WTC11 (cell line): Measurements from ENCODE around the gene SEL1L3. TPM values are rescaled to one million over a fixed set of nuclear protein-coding genes. Genes with fewer than 3 reads are reported as not detected.
A peak's percentile ranks its signal among the peaks of the same experiment; 100 is the strongest.

Source experiments
- ATAC-seq: fragments of 200-7000 bp; cut with Tn5 transposase; 2 replicates; pipeline ENCODE4 v1.10.0; 2021; ENCODE audit warnings: mild to moderate bottlenecking, moderate library complexity
- CTCF ChIA-PET: fragments of 300-600 bp; sonication (Branson Sonifier 250); formaldehyde crosslinking; loops from one replicate; lab custom pipeline; 2021; ENCODE audit warnings: antibody characterized with exemption; lab: Charles Lee
- POLR2A ChIA-PET: fragments of 350-600 bp; sonication (Branson Sonifier 250); formaldehyde crosslinking; loops from one replicate; lab custom pipeline; 2021; ENCODE audit warnings: antibody characterized with exemption; lab: Charles Lee
- DNase-seq: peaks from one replicate; pipeline ENCODE4 v3.0.0; 2021; ENCODE audit warnings: low spot score
- H3K27ac Mint-ChIP-seq: 2 replicates; pipeline ENCODE4 v1.8.0; 2021; ENCODE audit warnings: mixed read lengths
- H3K27me3 Mint-ChIP-seq: 2 replicates; pipeline ENCODE4 v1.8.0; 2021; ENCODE audit warnings: low read depth, mild to moderate bottlenecking, moderate library complexity, mixed read lengths
- H3K36me3 Mint-ChIP-seq: 2 replicates; pipeline ENCODE4 v1.8.0; 2021; ENCODE audit warnings: mixed read lengths
- H3K4me1 Mint-ChIP-seq: 2 replicates; pipeline ENCODE4 v1.8.0; 2022; ENCODE audit warnings: mixed read lengths
- H3K4me3 Mint-ChIP-seq: 2 replicates; pipeline ENCODE4 v1.8.0; 2021; ENCODE audit warnings: mild to moderate bottlenecking, moderate library complexity, mixed read lengths
- H3K9me3 Mint-ChIP-seq: 2 replicates; pipeline ENCODE4 v1.8.0; 2021; ENCODE audit warnings: mixed read lengths
- AFF4 ChIP-seq: sonication (generic); formaldehyde crosslinking; IDR thresholded peaks from 2 replicates; pipeline ENCODE4 v1.8.1; 2023; ENCODE audit warnings: mild to moderate bottlenecking, missing genetic modification reagents, borderline replicate concordance
- CBFB ChIP-seq: sonication (generic); formaldehyde crosslinking; IDR thresholded peaks from 2 replicates; pipeline ENCODE4 v1.8.1; 2022; ENCODE audit warnings: mild to moderate bottlenecking, low read depth, missing genetic modification reagents
- CREM ChIP-seq: sonication (generic); formaldehyde crosslinking; IDR thresholded peaks from 2 replicates; pipeline ENCODE4 v1.8.1; 2022; ENCODE audit warnings: mild to moderate bottlenecking, missing genetic modification reagents, moderate library complexity
- E2F4 ChIP-seq: sonication (generic); formaldehyde crosslinking; IDR thresholded peaks from 2 replicates; pipeline ENCODE4 v1.8.1; 2022; ENCODE audit warnings: low read depth, mild to moderate bottlenecking, moderate library complexity, missing genetic modification reagents, borderline replicate concordance
- ETV6 ChIP-seq: sonication (generic); formaldehyde crosslinking; IDR thresholded peaks from 2 replicates; pipeline ENCODE4 v1.8.1; 2022; ENCODE audit warnings: mild to moderate bottlenecking, missing genetic modification reagents
- FOXP1 ChIP-seq: sonication (generic); formaldehyde crosslinking; IDR thresholded peaks from 2 replicates; pipeline ENCODE4 v1.8.0; 2022; ENCODE audit warnings: missing genetic modification reagents, mild to moderate bottlenecking, moderate library complexity, borderline replicate concordance
- GTF2I ChIP-seq: fragments of 250-450 bp; sonication (Bioruptor Pico); conservative IDR thresholded peaks from 2 replicates; pipeline ENCODE4 v1.4.0; 2021; ENCODE audit warnings: mild to moderate bottlenecking
- NR1H2 ChIP-seq: sonication (generic); formaldehyde crosslinking; IDR thresholded peaks from 2 replicates; pipeline ENCODE4 v1.9.0; 2021; ENCODE audit warnings: mild to moderate bottlenecking, moderate library complexity, missing genetic modification reagents
- PRDM15 ChIP-seq: sonication (generic); formaldehyde crosslinking; IDR thresholded peaks from 2 replicates; pipeline ENCODE4 v1.8.0; 2022; ENCODE audit warnings: missing genetic modification reagents
- PRRX2 ChIP-seq: fragments of 250-450 bp; sonication (Bioruptor Pico); IDR thresholded peaks from 2 replicates; pipeline ENCODE4 v1.8.0; 2021; ENCODE audit warnings: mild to moderate bottlenecking
- SP1 ChIP-seq: sonication (generic); formaldehyde crosslinking; conservative IDR thresholded peaks from 2 replicates; pipeline ENCODE4 v1.8.1; 2022; ENCODE audit warnings: missing genetic modification reagents
- STAT6 ChIP-seq: sonication (generic); formaldehyde crosslinking; conservative IDR thresholded peaks from 2 replicates; pipeline ENCODE4 v1.8.1; 2023; ENCODE audit warnings: mild to moderate bottlenecking, low read depth, missing genetic modification reagents, moderate library complexity
- TEAD1 ChIP-seq: sonication (generic); formaldehyde crosslinking; IDR thresholded peaks from 2 replicates; pipeline ENCODE4 v1.8.0; 2022; ENCODE audit warnings: mild to moderate bottlenecking, missing genetic modification reagents
- USF2 ChIP-seq: sonication (generic); formaldehyde crosslinking; IDR thresholded peaks from 2 replicates; pipeline ENCODE4 v1.8.1; 2023; ENCODE audit warnings: mild to moderate bottlenecking, missing genetic modification reagents, moderate library complexity
- ZBTB21 ChIP-seq: sonication (generic); formaldehyde crosslinking; IDR thresholded peaks from 2 replicates; pipeline ENCODE4 v1.8.1; 2023; ENCODE audit warnings: mild to moderate bottlenecking, missing genetic modification reagents, borderline replicate concordance
- ZNF121 ChIP-seq: sonication (generic); formaldehyde crosslinking; IDR thresholded peaks from 2 replicates; pipeline ENCODE4 v1.8.0; 2023; ENCODE audit warnings: missing genetic modification reagents
- ZNF232 ChIP-seq: sonication (generic); formaldehyde crosslinking; IDR thresholded peaks from 2 replicates; pipeline ENCODE4 v1.8.0; 2022; ENCODE audit warnings: mild to moderate bottlenecking, missing genetic modification reagents
- ZNF281 ChIP-seq: sonication (generic); formaldehyde crosslinking; IDR thresholded peaks from 2 replicates; pipeline ENCODE4 v1.8.0; 2023; ENCODE audit warnings: mild to moderate bottlenecking, missing genetic modification reagents
- total RNA-seq: library from RNA; stranded (reverse); gene quantifications from 3 replicates; pipeline ENCODE4 v1.2.3, GENCODE V29; 2021

The SEL1L3 gene
- total RNA-seq, 1 experiment from 2014 or later: 31.5 TPM

GRCh38 chr4:25769251-25769650 is 93.5 kb downstream of the SEL1L3 start:
- no peak overlapping the region for H3K4me3 Mint-ChIP-seq
- H3K9me3 Mint-ChIP-seq: no peaks in the 10 kb centered on the region
- DNase-seq: no peak
- no peak for TF ChIP-seq PRDM15
- no peak for TF ChIP-seq CBFB (CRISPR knock-in tag)
- no peak for TF ChIP-seq ETV6 (CRISPR knock-in tag)
- no peak for TF ChIP-seq PRRX2
- no peak overlapping the region for H3K27ac Mint-ChIP-seq
- POLR2A ChIA-PET: interaction anchor here (1.1 kb wide), 1 partner anchor 328 kb away, joined by 5 read pairs; no protein-coding TSS in a partner anchor
- CTCF ChIA-PET: interaction anchor here (1.1 to 2.9 kb wide), 3 partner anchors 13 to 328 kb away, joined by 3 to 73 read pairs (median 5); no protein-coding TSS in a partner anchor
- peaks cover 24% of the 10 kb centered on the region for H3K36me3 Mint-ChIP-seq
- H3K4me1 Mint-ChIP-seq: peaks cover 7% of the 10 kb centered on the region
- ATAC-seq: no peak
- no peaks in the 10 kb centered on the region for H3K27me3 Mint-ChIP-seq

GRCh38 chr4:25767877-25768725 is 94.7 kb downstream of the SEL1L3 start:
- POLR2A ChIA-PET: no interaction called here
- no peaks in the 10 kb centered on the region for H3K27me3 Mint-ChIP-seq
- no peak overlapping the region for H3K27ac Mint-ChIP-seq
- peak; percentile 62 for DNase-seq
- CTCF ChIA-PET: interaction anchor here (0.6 to 2.9 kb wide), 20 partner anchors 8 to 1064 kb away, joined by 3 to 73 read pairs (median 3); partner anchors contain the start of gene SLC34A2
- H3K4me1 Mint-ChIP-seq: no peaks in the 10 kb centered on the region
- H3K36me3 Mint-ChIP-seq: peaks cover 29% of the 10 kb centered on the region
- H3K9me3 Mint-ChIP-seq: no peaks in the 10 kb centered on the region
- TF ChIP-seq SP1 (CRISPR knock-in tag) (no peak), ZNF121 (CRISPR knock-in tag) (no peak), AFF4 (no peak), USF2 (CRISPR knock-in tag) (no peak), NR1H2 (CRISPR knock-in tag) (no peak), E2F4 (CRISPR knock-in tag) (no peak), ZNF281 (no peak), CBFB (CRISPR knock-in tag) (no peak), STAT6 (CRISPR knock-in tag) (no peak), ZBTB21 (CRISPR knock-in tag) (no peak), ZNF232 (no peak), GTF2I (CRISPR knock-in tag) (no peak), CREM (no peak), FOXP1 (CRISPR knock-in tag) (no peak), TEAD1 (CRISPR knock-in tag) (no peak)
- TF ChIP-seq, all 79 proteins: peak for 0
- H3K4me3 Mint-ChIP-seq: no peak overlapping the region
- ATAC-seq: peak; percentile 75
